B cell (primary cell): ENCODE measurements around the gene PTPRE. TPM values are rescaled to one million over a fixed set of nuclear protein-coding genes. Genes with fewer than 3 reads are reported as not detected.

ENCODE experiments used
- ATAC-seq: fragments of 200-7000 bp; cut with Tn5 transposase; one replicate; pipeline ENCODE4 v1.10.0; 2021; ENCODE audit warnings: low read depth, mild to moderate bottlenecking, moderate number of reproducible peaks, moderate library complexity
- CTCF ChIA-PET: fragments of 350-600 bp; sonication (Branson Sonifier 250); formaldehyde crosslinking; loops from one replicate; lab custom pipeline; 2021; ENCODE audit warnings: antibody characterized with exemption, inconsistent platforms; lab: Charles Lee
- POLR2A ChIA-PET: fragments of 350-600 bp; sonication (Branson Sonifier 250); formaldehyde crosslinking; loops from one replicate; lab custom pipeline; 2021; ENCODE audit warnings: antibody characterized with exemption; lab: Charles Lee
- DNase-seq: peaks from one replicate; pipeline ENCODE4 v3.0.0; 2013
- H2AFZ ChIP-seq: 2 replicates; pipeline ENCODE4 v1.6.1; 2012; ENCODE audit warnings: mild to moderate bottlenecking, low read depth, low read length; ENCODE audit not compliant: insufficient read depth, poor library complexity, severe bottlenecking
- H3K27ac ChIP-seq, 2 donors: 1 replicate in 1 of 2; 2 replicates in 1 of 2; pipeline ENCODE4 v1.5.1; 2012 to 2013; ENCODE audit warnings: low read length in 2 of 2, mild to moderate bottlenecking in 2 of 2, moderate library complexity in 1 of 2
- H3K27me3 ChIP-seq, 4 experiments: fragments of 200-600 bp in 1 of 4; sonication (generic) in 1 of 4; replicated peaks in 1 of 4; 1 replicate in 2 of 4; 2 replicates in 2 of 4; pipeline versions ENCODE4 v1.6.1 to v1.7.0; 2013 to 2016; ENCODE audit warnings: low read length in 3 of 4, mild to moderate bottlenecking in 2 of 4, mixed read lengths in 1 of 4, moderate library complexity in 1 of 4; ENCODE audit not compliant: insufficient read depth in 4 of 4, control insufficient read depth in 3 of 4; ENCODE audit errors: control extremely low read depth in 1 of 4
- H3K36me3 ChIP-seq, 2 experiments: replicated peaks in 1 of 2; 1 replicate in 1 of 2; 2 replicates in 1 of 2; pipeline versions ENCODE4 v1.6.1 to v1.7.1; 2013; ENCODE audit warnings: low read length in 1 of 2; ENCODE audit not compliant: insufficient read depth in 2 of 2, control insufficient read depth in 1 of 2; ENCODE audit errors: control extremely low read depth in 1 of 2, extremely low read depth in 1 of 2
- H3K4me1 ChIP-seq, 2 donors: fragments of 200-600 bp in 1 of 2; sonication (generic) in 1 of 2; 1 replicate in 1 of 2; 2 replicates in 1 of 2; pipeline versions ENCODE4 v1.5.1 to v1.6.1; 2013 to 2017; ENCODE audit warnings: low read length in 2 of 2; ENCODE audit not compliant: control insufficient read depth in 2 of 2, insufficient read depth in 2 of 2
- H3K4me2 ChIP-seq: replicated peaks from 2 replicates; pipeline ENCODE3; 2012; ENCODE audit warnings: mild to moderate bottlenecking, low read depth, low read length; ENCODE audit not compliant: poor library complexity, severe bottlenecking
- H3K4me3 ChIP-seq, 5 experiments: fragments of 200-600 bp in 1 of 5; sonication (generic) in 1 of 5; 1 replicate in 3 of 5; 2 replicates in 2 of 5; pipeline versions ENCODE4 v1.5.1 to v1.7.0; 2011 to 2016; ENCODE audit warnings: low read length in 4 of 5, mild to moderate bottlenecking in 4 of 5, low read depth in 2 of 5, control low read depth in 1 of 5, moderate library complexity in 1 of 5; ENCODE audit not compliant: insufficient read depth in 1 of 5; ENCODE audit errors: control extremely low read depth in 1 of 5, extremely low read depth in 1 of 5
- H3K79me2 ChIP-seq: fragments of 200-600 bp; sonication (generic); one replicate; pipeline ENCODE4 v1.6.0; 2016; ENCODE audit warnings: low read length; ENCODE audit not compliant: control insufficient read depth, insufficient read depth
- H3K9ac ChIP-seq: fragments of 200-600 bp; sonication (generic); 2 replicates; pipeline ENCODE4 v1.6.1; 2017; ENCODE audit warnings: mild to moderate bottlenecking, low read length, moderate library complexity
- H3K9me3 ChIP-seq, 3 donors: one replicate each; pipeline versions ENCODE4 v1.6.1 to v1.7.1; 2013; ENCODE audit warnings: low read length in 2 of 3; ENCODE audit not compliant: control insufficient read depth in 2 of 3, insufficient read depth in 1 of 3; ENCODE audit errors: control extremely low read depth in 1 of 3
- H4K20me1 ChIP-seq: 2 replicates; pipeline ENCODE4 v1.6.0; 2012; ENCODE audit warnings: mild to moderate bottlenecking, low read length; ENCODE audit not compliant: insufficient read depth, control insufficient read depth, poor library complexity, severe bottlenecking
- H3K27ac Mint-ChIP-seq: one replicate; pipeline ENCODE4 v1.8.0; 2021; ENCODE audit warnings: mixed read lengths
- H3K27me3 Mint-ChIP-seq: one replicate; pipeline ENCODE4 v1.8.0; 2021; ENCODE audit warnings: mixed read lengths
- H3K4me1 Mint-ChIP-seq: one replicate; pipeline ENCODE4 v1.8.0; 2021; ENCODE audit warnings: mixed read lengths
- H3K4me3 Mint-ChIP-seq: one replicate; pipeline ENCODE4 v1.8.0; 2021; ENCODE audit warnings: mixed read lengths
- H3K9me3 Mint-ChIP-seq: one replicate; pipeline ENCODE4 v1.8.0; 2022; ENCODE audit warnings: mixed read lengths; ENCODE audit not compliant: insufficient read depth
- EZH2 ChIP-seq: IDR thresholded peaks from 2 replicates; pipeline ENCODE4 v1.6.1; 2012; ENCODE audit warnings: borderline replicate concordance, low read depth, mild to moderate bottlenecking, moderate library complexity, low read length; ENCODE audit not compliant: insufficient read depth, poor library complexity, severe bottlenecking
- WGBS: methylation state at CpG from one replicate; pipeline ENCODE4 v1.1.5; 2013; ENCODE audit warnings: missing lambda C conversion rate; ENCODE audit not compliant: insufficient coverage; 5-methylcytosine and 5-hydroxymethylcytosine counted together
- intact Hi-C: fragments of 100-400 bp; cut with micrococcal nuclease; formaldehyde crosslinking; loops from one replicate; pipeline ENCODE4 v1.10.0; 2022
- polyA plus RNA-seq: library from polyadenylated mRNA; depleted of rRNA; stranded (reverse); fragments of >200 nt; gene quantifications from 2 replicates; pipeline ENCODE4 v1.2.3, GENCODE V29; 2012
- total RNA-seq, 2 donors: library from RNA; stranded (reverse); fragments of 120-200 nt in 1 of 2; gene quantifications; 1 replicate in 1 of 2; 2 replicates in 1 of 2; pipeline versions ENCODE4 v1.2.3 to v1.2.4, GENCODE V29; 2013 to 2022
- TF ChIP-seq, protein P1 (sequence below): fragments of 200-600 bp; IDR thresholded peaks from one replicate; pipeline ENCODE4 v1.8.0; 2022; ENCODE audit warnings: antibody characterized with exemption, mild to moderate bottlenecking

The PTPRE gene
- total and polyA plus RNA-seq, 2 donors (not counting 1 experiment from before 2014, with no cell fraction given) = 6.6 to 32.7 TPM

DNA sequence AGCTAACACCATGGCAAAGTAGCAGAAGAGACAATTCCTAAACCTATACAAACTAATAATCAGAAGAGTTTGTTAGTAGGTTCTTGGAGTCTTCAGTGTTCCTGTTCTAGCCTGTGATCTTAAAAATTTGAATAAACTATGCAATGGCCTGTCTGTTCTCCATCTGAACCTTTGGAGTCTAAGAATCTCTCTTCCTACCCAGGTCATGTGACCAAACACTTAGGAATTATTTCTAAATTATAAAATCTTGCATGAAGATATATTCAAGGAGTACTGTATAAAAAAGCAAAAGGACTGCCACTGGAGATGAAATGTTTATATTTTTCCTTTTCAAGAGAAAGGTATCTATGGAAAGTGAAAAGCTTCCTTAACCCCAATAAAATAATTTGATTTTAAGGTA is 216.9 kb downstream of the PTPRE start:
- Histone ChIP-seq H3K36me3 (no peaks in the 10 kb centered on the region), H3K27me3 (peaks cover 0 to 23% (median 19%) of the 10 kb centered on the region in 4 experiments), H3K4me3 (no peak overlapping the region), H3K4me2 (no peak overlapping the region), H3K4me1 (peaks cover 18 to 23% of the 10 kb centered on the region in 2 donors), H4K20me1 (no peaks in the 10 kb centered on the region), H3K27ac (no peak overlapping the region), H3K79me2 (peaks cover 46% of the 10 kb centered on the region), H3K9me3 (peaks cover 0 to 1% (median 0%) of the 10 kb centered on the region in 3 donors), H2AFZ (no peak overlapping the region), H3K9ac (no peak overlapping the region)
- Mint-ChIP-seq H3K27me3 (peaks cover 27% of the 10 kb centered on the region), H3K4me3 (no peak overlapping the region), H3K9me3 (no peaks in the 10 kb centered on the region), H3K27ac (no peak overlapping the region), H3K4me1 (peaks cover 29% of the 10 kb centered on the region)
- ATAC-seq (no peak), DNase-seq (no peak)
- TF ChIP-seq, protein P1, sequence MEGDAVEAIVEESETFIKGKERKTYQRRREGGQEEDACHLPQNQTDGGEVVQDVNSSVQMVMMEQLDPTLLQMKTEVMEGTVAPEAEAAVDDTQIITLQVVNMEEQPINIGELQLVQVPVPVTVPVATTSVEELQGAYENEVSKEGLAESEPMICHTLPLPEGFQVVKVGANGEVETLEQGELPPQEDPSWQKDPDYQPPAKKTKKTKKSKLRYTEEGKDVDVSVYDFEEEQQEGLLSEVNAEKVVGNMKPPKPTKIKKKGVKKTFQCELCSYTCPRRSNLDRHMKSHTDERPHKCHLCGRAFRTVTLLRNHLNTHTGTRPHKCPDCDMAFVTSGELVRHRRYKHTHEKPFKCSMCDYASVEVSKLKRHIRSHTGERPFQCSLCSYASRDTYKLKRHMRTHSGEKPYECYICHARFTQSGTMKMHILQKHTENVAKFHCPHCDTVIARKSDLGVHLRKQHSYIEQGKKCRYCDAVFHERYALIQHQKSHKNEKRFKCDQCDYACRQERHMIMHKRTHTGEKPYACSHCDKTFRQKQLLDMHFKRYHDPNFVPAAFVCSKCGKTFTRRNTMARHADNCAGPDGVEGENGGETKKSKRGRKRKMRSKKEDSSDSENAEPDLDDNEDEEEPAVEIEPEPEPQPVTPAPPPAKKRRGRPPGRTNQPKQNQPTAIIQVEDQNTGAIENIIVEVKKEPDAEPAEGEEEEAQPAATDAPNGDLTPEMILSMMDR = no peak
- no peak for TF ChIP-seq EZH2
- intact Hi-C loops = loop anchor here (1.0 kb wide), 1 partner anchor 55 kb away; no protein-coding TSS in a partner anchor
- CTCF ChIA-PET = interaction anchor here (1.0 to 2.9 kb wide), 5 partner anchors 10 to 88 kb away, joined by 3 to 7 read pairs (median 4); no protein-coding TSS in a partner anchor
- POLR2A ChIA-PET = no interaction called here

DNA sequence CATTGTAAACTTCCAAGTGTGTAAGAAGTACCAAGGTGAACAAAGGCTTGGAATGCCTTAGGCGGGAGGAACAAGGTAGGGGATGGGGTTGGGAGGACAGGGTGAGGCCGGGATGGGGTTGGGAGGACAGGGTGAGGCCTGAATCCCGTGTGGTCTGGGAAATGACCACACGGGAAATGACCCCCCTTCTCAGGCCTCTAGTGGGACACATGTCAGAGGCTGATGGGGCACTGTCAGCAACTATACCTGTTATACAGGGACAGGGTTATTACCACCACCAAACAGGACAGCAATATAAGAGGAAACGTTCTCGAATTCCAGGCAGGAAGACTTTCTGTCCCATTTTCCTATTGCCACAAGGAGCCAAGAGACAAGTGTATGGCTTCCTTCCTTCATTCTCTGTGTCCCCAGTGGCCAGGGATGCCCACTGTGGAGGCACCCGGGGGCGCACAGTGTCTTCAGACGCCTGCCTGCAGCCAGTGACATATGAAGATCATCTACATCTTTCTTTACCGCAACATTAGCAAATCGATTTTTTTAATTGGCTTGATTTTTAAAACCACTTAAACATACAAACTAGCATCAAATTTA is 218.0 kb downstream of the PTPRE start:
- ATAC-seq = no peak
- H3K4me3 Mint-ChIP-seq = peak overlapping the region; percentile 89
- Histone ChIP-seq H3K9me3 (peaks cover 0 to 1% (median 0%) of the 10 kb centered on the region in 3 donors), H3K79me2 (peaks cover 40% of the 10 kb centered on the region), H3K9ac (peak overlapping the region; percentile 83), H3K27me3 (peaks cover 0 to 23% (median 19%) of the 10 kb centered on the region in 4 experiments), H3K4me3 (peak overlapping the region in 3 of 5 experiments; percentile 73 to 96 (median 73)), H4K20me1 (no peaks in the 10 kb centered on the region), H3K4me2 (peak overlapping the region; percentile 97), H3K27ac (no peak overlapping the region), H2AFZ (peak overlapping the region; percentile 55), H3K36me3 (no peaks in the 10 kb centered on the region), H3K4me1 (peaks cover 18 to 23% of the 10 kb centered on the region in 2 donors)
- no peak for DNase-seq
- POLR2A ChIA-PET = interaction anchor here (0.6 kb wide), 1 partner anchor 85 kb away, joined by 3 read pairs; no protein-coding TSS in a partner anchor
- H3K9me3 Mint-ChIP-seq = no peaks in the 10 kb centered on the region
- CTCF ChIA-PET = interaction anchor here (1.3 to 2.9 kb wide), 3 partner anchors 47 to 89 kb away, joined by 3 to 7 read pairs (median 6); no protein-coding TSS in a partner anchor
- peaks cover 27% of the 10 kb centered on the region for H3K27me3 Mint-ChIP-seq
- TF ChIP-seq, protein P1 = no peak
- TF ChIP-seq EZH2 = no peak
- H3K27ac Mint-ChIP-seq = peak overlapping the region; percentile 37
- 55% methylated on average over 10 of the region's 11 CpGs for WGBS
- intact Hi-C loops = loop anchor here (1.0 to 5.0 kb wide), 2 partner anchors 56 to 1342 kb away; partner anchors contain the start of gene MGMT
- H3K4me1 Mint-ChIP-seq = peaks cover 29% of the 10 kb centered on the region
